ENCODE data around the gene ASNSD1.

GRCh38 chr2:189700681-189701080, 39.4 kb downstream of the ASNSD1 start:
- no peak for TF ChIP-seq CTCF (conservative IDR thresholded peaks at IDR 0.05; ENCODE audit: low read depth in 2 of 2)
- TF ChIP-seq POLR2AphosphoS5 (IDR thresholded peaks at IDR 0.05; ENCODE audit: low read depth), result no peak
- no peak for TF ChIP-seq EZH2 (IDR thresholded peaks at IDR 0.05; ENCODE audit: low read depth, unreplicated experiment)
- TF ChIP-seq REST (IDR thresholded peaks at IDR 0.05; ENCODE audit: unreplicated experiment), result no peak
- TF ChIP-seq JUNB (IDR thresholded peaks at IDR 0.05; ENCODE audit: unreplicated experiment), result no peak
- TF ChIP-seq EZH2phosphoT487 (IDR thresholded peaks at IDR 0.05; ENCODE audit: unreplicated experiment), result no peak
- no peak for TF ChIP-seq ZNF331 (CRISPR knock-in tag; IDR thresholded peaks at IDR 0.05; ENCODE audit: low read depth)
- no peak for TF ChIP-seq ZNF462 (CRISPR knock-in tag; IDR thresholded peaks at IDR 0.05)
- no peak for TF ChIP-seq STAT1 (IDR thresholded peaks at IDR 0.05; ENCODE audit: unreplicated experiment)
- no peak for TF ChIP-seq CREB1 (CRISPR knock-in tag; IDR thresholded peaks at IDR 0.05; ENCODE audit: low read depth)

Measured in GM23338 (cell line).